ENCODE results near the gene PLA2G7.

The PLA2G7 gene

GRCh38 chr6:46741910-46742309 lies 6.7 kb upstream of the PLA2G7 start:
- H3K79me2 ChIP-seq (ENCODE audit: low read length), result no peaks in the 10 kb centered on the region
- H2AFZ ChIP-seq (ENCODE audit: low read depth, low read length), result no peak overlapping the region
- H3K4me2 ChIP-seq (ENCODE audit: low read length), result no peak overlapping the region
- H3K27me3 ChIP-seq (ENCODE audit: low read depth, low read length), result no peaks in the 10 kb centered on the region
- H3K4me3 ChIP-seq (ENCODE audit: low read length), result no peak overlapping the region
- TF ChIP-seq CTCF (IDR thresholded peaks at IDR 0.05; ENCODE audit: low read depth, low read length), result no peak
- no peak for TF ChIP-seq EZH2phosphoT487 (IDR thresholded peaks at IDR 0.05; ENCODE audit: low read depth)
- no peak overlapping the region for H3K9ac ChIP-seq (ENCODE audit: low read length)
- H4K20me1 ChIP-seq (ENCODE audit: insufficient read depth, low read length), result no peaks in the 10 kb centered on the region
- no peaks in the 10 kb centered on the region for H3K36me3 ChIP-seq (replicated peaks; ENCODE audit: low read depth, low read length)
- no peaks in the 10 kb centered on the region for H3K4me1 ChIP-seq (ENCODE audit: low read length)
- H3K9me3 ChIP-seq (ENCODE audit: insufficient read depth, low read length), result no peaks in the 10 kb centered on the region
- H3K27ac ChIP-seq (ENCODE audit: low read length), result no peak overlapping the region

GRCh38 chr6:46741482-46741881 lies 6.3 kb upstream of the PLA2G7 start:
- Histone ChIP-seq H3K79me2 (ENCODE audit: low read length) (no peaks in the 10 kb centered on the region), H3K9ac (ENCODE audit: low read length) (no peak overlapping the region), H3K4me2 (ENCODE audit: low read length) (no peak overlapping the region), H4K20me1 (ENCODE audit: insufficient read depth, low read length) (no peaks in the 10 kb centered on the region), H3K9me3 (ENCODE audit: insufficient read depth, low read length) (no peaks in the 10 kb centered on the region), H3K27ac (ENCODE audit: low read length) (no peak overlapping the region), H3K36me3 (replicated peaks; ENCODE audit: low read depth, low read length) (no peaks in the 10 kb centered on the region), H2AFZ (ENCODE audit: low read depth, low read length) (no peak overlapping the region), H3K4me1 (ENCODE audit: low read length) (no peaks in the 10 kb centered on the region), H3K4me3 (ENCODE audit: low read length) (no peak overlapping the region), H3K27me3 (ENCODE audit: low read depth, low read length) (no peaks in the 10 kb centered on the region)
- no peak for TF ChIP-seq EZH2phosphoT487 (IDR thresholded peaks at IDR 0.05; ENCODE audit: low read depth)
- TF ChIP-seq CTCF (IDR thresholded peaks at IDR 0.05; ENCODE audit: low read depth, low read length), result no peak

- Histone ChIP-seq H3K27ac (ENCODE audit: low read length) (no peak overlapping the region), H3K4me3 (ENCODE audit: low read length) (no peak overlapping the region)
These were observed 1.7 kb upstream of the PLA2G7 start for GRCh38 chr6:46736906-46737305.

GRCh38 chr6:46735720-46736031 lies 501 bp upstream of the PLA2G7 start:
- H3K4me2 ChIP-seq (ENCODE audit: low read length), result no peak overlapping the region
- no peak overlapping the region for H3K9ac ChIP-seq (ENCODE audit: low read length)
- no peak overlapping the region for H3K27ac ChIP-seq (ENCODE audit: low read length)
- no peaks in the 10 kb centered on the region for H3K9me3 ChIP-seq (ENCODE audit: insufficient read depth, low read length)
- no peaks in the 10 kb centered on the region for H3K27me3 ChIP-seq (ENCODE audit: low read depth, low read length)
- TF ChIP-seq CTCF (IDR thresholded peaks at IDR 0.05; ENCODE audit: low read depth, low read length) (no peak), EZH2phosphoT487 (IDR thresholded peaks at IDR 0.05; ENCODE audit: low read depth) (no peak)
- H3K36me3 ChIP-seq (replicated peaks; ENCODE audit: low read depth, low read length), result no peaks in the 10 kb centered on the region
- H2AFZ ChIP-seq (ENCODE audit: low read depth, low read length), result no peak overlapping the region
- H3K79me2 ChIP-seq (ENCODE audit: low read length), result no peaks in the 10 kb centered on the region
- no peaks in the 10 kb centered on the region for H3K4me1 ChIP-seq (ENCODE audit: low read length)
- H4K20me1 ChIP-seq (ENCODE audit: insufficient read depth, low read length), result no peaks in the 10 kb centered on the region
- H3K4me3 ChIP-seq (ENCODE audit: low read length), result no peak overlapping the region

More at GRCh38 chr6:46736906-46737305, 1.7 kb upstream of the PLA2G7 start:
- Histone ChIP-seq H3K27me3 (ENCODE audit: low read depth, low read length) (no peaks in the 10 kb centered on the region), H3K79me2 (ENCODE audit: low read length) (no peaks in the 10 kb centered on the region), H3K36me3 (replicated peaks; ENCODE audit: low read depth, low read length) (no peaks in the 10 kb centered on the region), H3K9me3 (ENCODE audit: insufficient read depth, low read length) (no peaks in the 10 kb centered on the region), H2AFZ (ENCODE audit: low read depth, low read length) (no peak overlapping the region), H4K20me1 (ENCODE audit: insufficient read depth, low read length) (no peaks in the 10 kb centered on the region), H3K4me2 (ENCODE audit: low read length) (no peak overlapping the region), H3K9ac (ENCODE audit: low read length) (no peak overlapping the region), H3K4me1 (ENCODE audit: low read length) (no peaks in the 10 kb centered on the region)
- TF ChIP-seq EZH2phosphoT487 (IDR thresholded peaks at IDR 0.05; ENCODE audit: low read depth) (no peak), CTCF (IDR thresholded peaks at IDR 0.05; ENCODE audit: low read depth, low read length) (no peak)

All from OCI-LY3 (cell line).